IMR-90 (cell line): Measurements from ENCODE around the gene HPCAL4. TPM values are rescaled to one million over a fixed set of nuclear protein-coding genes. Genes with fewer than 3 reads are reported as not detected.
A peak's percentile ranks its signal among the peaks of the same experiment; 100 is the strongest.

Source experiments
- ATAC-seq: fragments of 200-7000 bp; cut with Tn5 transposase; 2 replicates; pipeline ENCODE4 v1.9.1; 2020; ENCODE audit warnings: low read depth, mild to moderate bottlenecking, moderate library complexity
- BruUV-seq: library from RNA; stranded (reverse); fragments of 400-500 nt; replicated peaks from 2 replicates; lab custom pipeline; 2021; lab: Mats Ljungman, UMichigan
- CTCF ChIA-PET: fragments of 300-600 bp; formaldehyde crosslinking; extraction: SDS; loops from one replicate; lab custom pipeline; 2021; ENCODE audit warnings: antibody characterized with exemption; lab: Yijun Ruan, JAX
- POLR2A ChIA-PET: fragments of 300-600 bp; sonication (Branson Sonifier 250); formaldehyde crosslinking; loops from one replicate; lab custom pipeline; 2022; ENCODE audit warnings: antibody characterized with exemption; ENCODE audit not compliant: unreplicated experiment; lab: Charles Lee
- DNase-seq: peaks from one replicate; pipeline ENCODE4 v3.0.0; 2013
- H2AFZ ChIP-seq: replicated peaks from 2 replicates; pipeline ENCODE3; 2013; ENCODE audit warnings: low read length, mild to moderate bottlenecking; ENCODE audit not compliant: poor library complexity
- H2AK5ac ChIP-seq: 2 replicates; pipeline ENCODE4 v1.6.1; 2013; ENCODE audit warnings: low read depth, low read length, inconsistent platforms
- H2AK9ac ChIP-seq: replicated peaks from 2 replicates; pipeline ENCODE3; 2013; ENCODE audit warnings: mild to moderate bottlenecking, low read depth, low read length, moderate library complexity; ENCODE audit not compliant: poor library complexity
- H2BK120ac ChIP-seq: 2 replicates; pipeline ENCODE4 v1.6.1; 2013; ENCODE audit warnings: low read depth, low read length, inconsistent platforms
- H2BK15ac ChIP-seq: 3 replicates; pipeline ENCODE4 v1.6.1; 2013; ENCODE audit warnings: low read depth, low read length, inconsistent platforms
- H2BK20ac ChIP-seq: 2 replicates; pipeline ENCODE4 v1.6.1; 2013; ENCODE audit warnings: low read depth, mild to moderate bottlenecking, inconsistent platforms, low read length, moderate library complexity
- H2BK5ac ChIP-seq: 2 replicates; pipeline ENCODE4 v1.6.1; 2013; ENCODE audit warnings: mild to moderate bottlenecking, low read depth, low read length, inconsistent platforms; ENCODE audit not compliant: poor library complexity, severe bottlenecking
- H3K14ac ChIP-seq: replicated peaks from 2 replicates; pipeline ENCODE4 v1.6.1; 2013; ENCODE audit warnings: low read depth, low read length, inconsistent platforms
- H3K18ac ChIP-seq: 2 replicates; pipeline ENCODE4 v1.6.1; 2013; ENCODE audit warnings: low read depth, low read length, control low read depth
- H3K23ac ChIP-seq: 2 replicates; pipeline ENCODE4 v1.6.1; 2013; ENCODE audit warnings: low read depth, low read length, inconsistent platforms
- H3K27ac ChIP-seq: 2 replicates; pipeline ENCODE4 v1.5.1; 2013; ENCODE audit warnings: mild to moderate bottlenecking, control low read depth, low read length; ENCODE audit not compliant: insufficient read depth
- H3K27me3 ChIP-seq: 2 replicates; pipeline ENCODE4 v1.6.1; 2013; ENCODE audit warnings: low read length; ENCODE audit not compliant: control insufficient read depth, insufficient read depth
- H3K36me3 ChIP-seq: 2 replicates; pipeline ENCODE4 v1.6.1; 2013; ENCODE audit warnings: low read length, mixed read lengths; ENCODE audit not compliant: control insufficient read depth, insufficient read depth
- H3K4ac ChIP-seq: 2 replicates; pipeline ENCODE4 v1.6.1; 2013; ENCODE audit warnings: low read depth, low read length, inconsistent platforms
- H3K4me1 ChIP-seq: 2 replicates; pipeline ENCODE4 v1.6.1; 2013; ENCODE audit warnings: low read length, mixed read lengths; ENCODE audit not compliant: control insufficient read depth, insufficient read depth
- H3K4me2 ChIP-seq: 2 replicates; pipeline ENCODE4 v1.6.1; 2013; ENCODE audit warnings: low read depth, mild to moderate bottlenecking, control low read depth, low read length, moderate library complexity
- H3K4me3 ChIP-seq: 2 replicates; pipeline ENCODE4 v1.5.1; 2013; ENCODE audit warnings: low read depth, mild to moderate bottlenecking, control low read depth, low read length, moderate library complexity; ENCODE audit not compliant: insufficient read depth
- H3K56ac ChIP-seq: 2 replicates; pipeline ENCODE4 v1.6.1; 2013; ENCODE audit warnings: low read length, inconsistent platforms; ENCODE audit not compliant: insufficient read depth; ENCODE audit errors: extremely low read depth
- H3K79me1 ChIP-seq, 2 experiments: 2 replicates each; pipeline ENCODE4 v1.6.1; 2013; ENCODE audit warnings: low read length in 2 of 2, inconsistent platforms in 1 of 2, low read depth in 1 of 2
- H3K9ac ChIP-seq: 2 replicates; pipeline ENCODE4 v1.6.1; 2013; ENCODE audit warnings: low read depth, low read length, control low read depth
- H3K9me1 ChIP-seq: 2 replicates; pipeline ENCODE4 v1.6.1; 2013; ENCODE audit warnings: low read length, inconsistent platforms; ENCODE audit not compliant: insufficient read depth
- H3K9me3 ChIP-seq: 2 replicates; pipeline ENCODE4 v1.6.1; 2013; ENCODE audit warnings: low read length; ENCODE audit not compliant: control insufficient read depth, insufficient read depth
- H4K20me1 ChIP-seq: 2 replicates; pipeline ENCODE4 v1.6.1; 2013; ENCODE audit warnings: low read length, inconsistent platforms; ENCODE audit not compliant: insufficient read depth
- H4K5ac ChIP-seq: 2 replicates; pipeline ENCODE4 v1.6.1; 2013; ENCODE audit warnings: mild to moderate bottlenecking, low read depth, low read length, control low read depth
- H4K8ac ChIP-seq, 2 experiments: 2 replicates each; pipeline ENCODE4 v1.6.1; 2013; ENCODE audit warnings: low read depth in 2 of 2, low read length in 2 of 2, control low read depth in 1 of 2, inconsistent platforms in 1 of 2
- H4K91ac ChIP-seq: 2 replicates; pipeline ENCODE4 v1.6.1; 2013; ENCODE audit warnings: low read depth, low read length, inconsistent platforms; ENCODE audit not compliant: insufficient read depth
- BHLHE40 ChIP-seq: fragments of 150-350 bp; IDR thresholded peaks from 2 replicates; pipeline ENCODE4 v1.6.1; 2016; ENCODE audit warnings: mild to moderate bottlenecking, low read depth, low read length
- CEBPB ChIP-seq: IDR thresholded peaks from 2 replicates; pipeline ENCODE4 v1.6.1; 2012; ENCODE audit warnings: low read depth, low read length, improper control_type of control experiment
- CHD1 ChIP-seq: IDR thresholded peaks from 2 replicates; pipeline ENCODE4 v1.6.1; 2012; ENCODE audit warnings: low read depth, low read length, improper control_type of control experiment
- FOS ChIP-seq: fragments of 150-350 bp; IDR thresholded peaks from 2 replicates; pipeline ENCODE4 v1.6.1; 2016; ENCODE audit warnings: low read depth, low read length
- MAFK ChIP-seq: IDR thresholded peaks from 2 replicates; pipeline ENCODE4 v1.6.1; 2012; ENCODE audit warnings: low read depth, low read length, improper control_type of control experiment
- MAZ ChIP-seq: IDR thresholded peaks from 2 replicates; pipeline ENCODE4 v1.6.1; 2012; ENCODE audit warnings: low read depth, mild to moderate bottlenecking, low read length, improper control_type of control experiment, moderate library complexity, borderline replicate concordance
- NFE2L2 ChIP-seq: fragments of 150-350 bp; IDR thresholded peaks from 2 replicates; pipeline ENCODE4 v1.6.1; 2016; ENCODE audit warnings: low read depth, mild to moderate bottlenecking, low read length
- RAD21 ChIP-seq: IDR thresholded peaks from 2 replicates; pipeline ENCODE4 v1.6.1; 2012; ENCODE audit warnings: low read length, improper control_type of control experiment
- RCOR1 ChIP-seq: IDR thresholded peaks from 2 replicates; pipeline ENCODE4 v1.6.1; 2012; ENCODE audit warnings: mild to moderate bottlenecking, low read length, improper control_type of control experiment; ENCODE audit not compliant: insufficient replicate concordance
- WGBS, 2 experiments: methylation state at CpG; one replicate each; pipeline versions ENCODE4 v1.1.5 to v1.1.7; 2013; ENCODE audit warnings: missing lambda C conversion rate in 2 of 2; ENCODE audit not compliant: insufficient read length in 1 of 2; ENCODE audit errors: extremely low coverage in 2 of 2; 5-methylcytosine and 5-hydroxymethylcytosine counted together
- dilution Hi-C: fragments of 300-500 bp; cut with HindIII; formaldehyde crosslinking; loops from one replicate; pipeline ENCODE4 v1.14.3; 2018; ENCODE audit warnings: low sequenced_read_pairs; ENCODE audit not compliant: unreplicated experiment
- in situ Hi-C: fragments of 300-500 bp; cut with MboI; formaldehyde crosslinking; loops from 3 replicates; pipeline ENCODE4 v1.14.3; 2019; ENCODE audit warnings: low sequenced_read_pairs, inconsistent platforms, mixed read lengths
- intact Hi-C: fragments of 100-400 bp; cut with micrococcal nuclease; formaldehyde crosslinking; loops from 2 replicates; pipeline ENCODE4 v1.10.0; 2022
- polyA plus RNA-seq, 3 experiments: library from polyadenylated mRNA; depleted of rRNA; stranded (reverse); fragments of >200 nt; gene quantifications; 2 replicates each; pipeline ENCODE4 v1.2.3, GENCODE V29; 2012; ENCODE audit warnings: low replicate concordance in 1 of 3
- total RNA-seq: library from RNA; depleted of rRNA; stranded (reverse); fragments of >200 nt; gene quantifications from 2 replicates; pipeline ENCODE4 v1.2.3, GENCODE V29; 2012
- TF ChIP-seq, protein P1 (sequence below): fragments of 150-350 bp; IDR thresholded peaks from 2 replicates; pipeline ENCODE4 v1.6.1; 2016; ENCODE audit warnings: low read depth, mild to moderate bottlenecking, low read length, moderate library complexity, borderline replicate concordance
- TF ChIP-seq, protein P2 (sequence below): fragments of 150-350 bp; IDR thresholded peaks from 2 replicates; pipeline ENCODE4 v1.6.1; 2017; ENCODE audit warnings: mild to moderate bottlenecking, antibody characterized with exemption, low read length, low read depth
- TF ChIP-seq, protein P3 (sequence below): conservative IDR thresholded peaks from 2 replicates; pipeline ENCODE4 v1.5.1; 2012; ENCODE audit warnings: mild to moderate bottlenecking, low read depth, low read length, improper control_type of control experiment

HPCAL4 gene
- total and polyA plus RNA-seq, 2 of the 4 experiments (the other 2 are of a cell fraction): 0.02 TPM; not detected in 1

DNA sequence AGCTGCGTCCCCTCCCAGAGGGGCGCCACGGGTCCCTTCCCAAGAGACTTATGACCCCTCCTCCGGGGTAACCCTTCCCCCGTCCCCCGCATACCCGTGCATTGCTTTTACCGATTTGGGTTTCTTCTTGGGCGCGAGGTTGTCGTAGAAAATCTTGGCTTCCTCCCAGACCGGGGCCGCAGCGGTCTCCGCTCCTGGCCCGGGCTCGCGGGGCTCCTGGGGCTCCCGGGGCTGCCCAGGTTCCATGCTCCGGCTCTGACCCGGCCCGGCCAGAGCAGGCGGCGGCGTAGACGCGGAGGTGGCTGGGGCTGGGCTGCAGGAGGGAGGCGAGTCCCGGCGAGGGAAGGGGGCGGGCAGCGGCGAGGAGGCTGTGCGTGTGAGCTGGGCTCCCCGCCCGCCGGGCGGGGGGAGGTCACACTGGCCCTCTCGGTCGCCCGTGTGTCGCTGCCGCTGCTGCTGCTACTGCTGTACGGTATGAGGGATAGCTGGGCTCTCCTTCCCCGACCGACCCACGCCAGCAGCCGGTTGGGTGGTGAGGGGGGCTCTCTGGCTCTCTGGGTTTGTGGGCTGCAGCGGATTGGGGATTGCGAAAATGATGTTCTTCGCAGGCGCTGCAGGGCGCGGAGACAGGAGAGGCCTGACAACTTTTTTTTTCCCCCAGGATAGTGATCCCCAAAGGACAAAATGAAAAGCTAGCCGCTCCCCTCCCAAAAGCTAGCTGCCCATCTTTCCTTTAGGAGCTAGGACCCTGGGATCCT lies 19.3 kb downstream of the HPCAL4 start, which contains the start of gene NT5C1A (continued):
- no peak for TF ChIP-seq FOS

DNA sequence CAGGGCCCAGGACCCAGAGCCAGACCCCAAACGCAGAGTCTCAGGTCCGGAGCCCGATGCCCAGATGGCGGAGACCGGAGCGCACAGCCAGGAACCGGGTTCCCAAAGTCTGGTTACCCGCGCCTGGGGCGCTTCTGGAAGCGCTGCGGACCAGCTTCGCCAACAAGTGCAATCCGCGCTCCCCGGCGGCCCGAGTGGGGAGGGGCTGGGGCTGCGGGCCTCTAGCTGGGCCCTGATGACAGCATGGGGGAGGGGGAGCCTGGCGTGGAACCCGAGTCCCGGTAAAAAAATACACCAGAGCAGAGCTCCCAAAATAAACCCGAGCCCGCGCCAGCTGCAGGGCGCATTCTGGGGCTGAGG lies 19.8 kb downstream of the HPCAL4 start:
- Histone ChIP-seq H3K18ac (no peak overlapping the region), H3K14ac (no peak overlapping the region), H3K4me3 (peak overlapping the region; percentile 29; the same call in 1 of the 2 replicates), H3K4ac (no peak overlapping the region), H4K20me1 (no peaks in the 10 kb centered on the region), H3K79me1 (no peaks in the 10 kb centered on the region), H2AFZ (peak overlapping the region; percentile 44), H2BK5ac (no peak overlapping the region), H2AK5ac (no peak overlapping the region), H2AK9ac (no peak overlapping the region), H3K27me3 (peaks cover 75% of the 10 kb centered on the region), H2BK20ac (no peak overlapping the region), H3K4me2 (peak overlapping the region; percentile 57), H3K23ac (no peak overlapping the region), H4K8ac (no peak overlapping the region), H4K5ac (no peak overlapping the region), H3K36me3 (no peaks in the 10 kb centered on the region), H3K27ac (no peak overlapping the region), H2BK15ac (no peak overlapping the region), H3K9me1 (no peaks in the 10 kb centered on the region), H3K4me1 (no peaks in the 10 kb centered on the region; the same call in 1 of the 2 replicates), H4K91ac (no peak overlapping the region), H2BK120ac (no peak overlapping the region), H3K9ac (no peak overlapping the region), H3K56ac (no peak overlapping the region), H3K9me3 (no peaks in the 10 kb centered on the region; the same call in 1 of the 2 replicates)
- WGBS, 2 experiments: 8% methylated on average over 13 of the region's 26 CpGs; no CpG with 5 or more reads in 1 of the 2 experiments
- CTCF ChIA-PET: interaction anchor here (1.7 kb wide), 2 partner anchors 12 to 13 kb away, joined by 6 read pairs; no protein-coding TSS in a partner anchor
- in situ Hi-C loops: no loop called here
- ATAC-seq: no peak
- intact Hi-C loops: loop anchor here (5.0 kb wide), 1 partner anchor 41 kb away; no protein-coding TSS in a partner anchor
- no TSS peak for BruUV-seq
- POLR2A ChIA-PET: no interaction called here
- DNase-seq: no peak
- dilution Hi-C loops: no loop called here
- TF ChIP-seq CHD1 (no peak), MAZ (no peak), CEBPB (no peak), MAFK (no peak), RAD21 (no peak), FOS (no peak), NFE2L2 (no peak), BHLHE40 (no peak), RCOR1 (no peak)
- TF ChIP-seq, protein P1, sequence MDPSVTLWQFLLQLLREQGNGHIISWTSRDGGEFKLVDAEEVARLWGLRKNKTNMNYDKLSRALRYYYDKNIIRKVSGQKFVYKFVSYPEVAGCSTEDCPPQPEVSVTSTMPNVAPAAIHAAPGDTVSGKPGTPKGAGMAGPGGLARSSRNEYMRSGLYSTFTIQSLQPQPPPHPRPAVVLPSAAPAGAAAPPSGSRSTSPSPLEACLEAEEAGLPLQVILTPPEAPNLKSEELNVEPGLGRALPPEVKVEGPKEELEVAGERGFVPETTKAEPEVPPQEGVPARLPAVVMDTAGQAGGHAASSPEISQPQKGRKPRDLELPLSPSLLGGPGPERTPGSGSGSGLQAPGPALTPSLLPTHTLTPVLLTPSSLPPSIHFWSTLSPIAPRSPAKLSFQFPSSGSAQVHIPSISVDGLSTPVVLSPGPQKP: no peak
- TF ChIP-seq, protein P2, sequence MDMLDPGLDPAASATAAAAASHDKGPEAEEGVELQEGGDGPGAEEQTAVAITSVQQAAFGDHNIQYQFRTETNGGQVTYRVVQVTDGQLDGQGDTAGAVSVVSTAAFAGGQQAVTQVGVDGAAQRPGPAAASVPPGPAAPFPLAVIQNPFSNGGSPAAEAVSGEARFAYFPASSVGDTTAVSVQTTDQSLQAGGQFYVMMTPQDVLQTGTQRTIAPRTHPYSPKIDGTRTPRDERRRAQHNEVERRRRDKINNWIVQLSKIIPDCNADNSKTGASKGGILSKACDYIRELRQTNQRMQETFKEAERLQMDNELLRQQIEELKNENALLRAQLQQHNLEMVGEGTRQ: no peak
- TF ChIP-seq, protein P3, sequence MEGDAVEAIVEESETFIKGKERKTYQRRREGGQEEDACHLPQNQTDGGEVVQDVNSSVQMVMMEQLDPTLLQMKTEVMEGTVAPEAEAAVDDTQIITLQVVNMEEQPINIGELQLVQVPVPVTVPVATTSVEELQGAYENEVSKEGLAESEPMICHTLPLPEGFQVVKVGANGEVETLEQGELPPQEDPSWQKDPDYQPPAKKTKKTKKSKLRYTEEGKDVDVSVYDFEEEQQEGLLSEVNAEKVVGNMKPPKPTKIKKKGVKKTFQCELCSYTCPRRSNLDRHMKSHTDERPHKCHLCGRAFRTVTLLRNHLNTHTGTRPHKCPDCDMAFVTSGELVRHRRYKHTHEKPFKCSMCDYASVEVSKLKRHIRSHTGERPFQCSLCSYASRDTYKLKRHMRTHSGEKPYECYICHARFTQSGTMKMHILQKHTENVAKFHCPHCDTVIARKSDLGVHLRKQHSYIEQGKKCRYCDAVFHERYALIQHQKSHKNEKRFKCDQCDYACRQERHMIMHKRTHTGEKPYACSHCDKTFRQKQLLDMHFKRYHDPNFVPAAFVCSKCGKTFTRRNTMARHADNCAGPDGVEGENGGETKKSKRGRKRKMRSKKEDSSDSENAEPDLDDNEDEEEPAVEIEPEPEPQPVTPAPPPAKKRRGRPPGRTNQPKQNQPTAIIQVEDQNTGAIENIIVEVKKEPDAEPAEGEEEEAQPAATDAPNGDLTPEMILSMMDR: no peak
